ENCODE results near the gene ZNRF1. TPM values are rescaled to one million over a fixed set of nuclear protein-coding genes. Genes with fewer than 3 reads are reported as not detected.

Gene ZNRF1
- total RNA-seq, 1 experiment from 2014 or later: 5.9 TPM

DNA sequence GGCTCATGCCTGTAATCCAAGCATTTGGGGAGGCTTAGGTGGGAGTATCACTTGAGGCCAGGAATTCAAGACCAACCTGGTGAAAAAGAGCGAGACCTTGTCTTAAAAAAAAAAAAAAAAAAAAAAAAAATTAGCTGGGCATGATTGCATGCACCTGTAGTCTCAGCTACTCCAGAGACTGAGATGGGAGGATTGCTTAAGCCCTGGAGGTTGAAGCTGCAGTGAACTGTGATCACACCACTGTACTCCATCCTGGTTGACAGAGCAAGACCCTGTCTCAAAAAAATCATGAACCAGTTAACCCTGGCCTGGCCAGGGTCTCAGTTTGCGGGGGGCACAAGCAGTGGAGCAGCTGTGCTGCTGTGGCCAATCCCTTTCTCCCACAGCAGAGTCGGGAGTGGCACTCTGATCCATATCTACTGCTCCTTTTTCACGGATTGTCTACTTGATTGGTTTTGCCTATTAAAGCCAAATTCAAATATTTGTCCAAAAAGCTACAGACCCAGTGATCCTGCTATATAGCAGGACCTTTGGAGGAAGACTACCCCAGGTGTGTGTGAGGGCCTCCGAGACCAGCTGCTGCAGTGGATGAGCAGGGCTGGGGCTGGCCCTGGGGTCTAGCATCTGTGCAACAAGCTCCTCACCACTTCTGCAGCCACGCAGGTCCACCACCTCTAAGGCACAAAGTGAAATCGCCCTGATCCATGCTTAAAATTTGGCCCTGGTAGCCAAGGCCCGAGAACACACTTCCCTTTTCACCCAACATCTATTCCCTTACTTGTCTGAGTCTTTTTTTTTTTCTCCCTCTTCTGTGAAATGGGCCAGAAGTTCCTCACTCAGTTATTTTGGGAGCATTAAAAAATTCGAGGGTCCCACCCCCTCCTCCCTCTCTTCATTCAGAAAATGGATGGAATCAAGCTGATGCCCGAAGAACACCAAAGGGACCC is 69.5 kb downstream of the ZNRF1 start:
- no peak overlapping the region; the same call in 1 of the 2 replicates for H3K27ac ChIP-seq (ENCODE audit: low read length)
- no peak overlapping the region for H3K4me2 ChIP-seq (ENCODE audit: low read depth, low read length, poor library complexity, severe bottlenecking)
- DNase-seq: no peak
- H2AFZ ChIP-seq (ENCODE audit: low read length): no peak overlapping the region
- H3K36me3 ChIP-seq (ENCODE audit: insufficient read depth, low read length): no peaks in the 10 kb centered on the region
- no peaks in the 10 kb centered on the region for H3K9me3 ChIP-seq (ENCODE audit: low read length)
- no peak overlapping the region for H3K4me3 ChIP-seq (ENCODE audit: low read length)
- H3K9me2 ChIP-seq (replicated peaks; ENCODE audit: insufficient read depth, low read length): no peaks in the 10 kb centered on the region
- H3K9ac ChIP-seq (ENCODE audit: low read length): no peak overlapping the region
- no peaks in the 10 kb centered on the region for H3K27me3 ChIP-seq (ENCODE audit: low read length)
- no peaks in the 10 kb centered on the region for H4K20me1 ChIP-seq (ENCODE audit: insufficient read depth, low read depth, low read length)
- H3K4me1 ChIP-seq (ENCODE audit: low read length): peaks cover 8% of the 10 kb centered on the region
- H3K79me2 ChIP-seq (ENCODE audit: low read length): no peaks in the 10 kb centered on the region

- no peak for DNase-seq
- H3K9me3 ChIP-seq (ENCODE audit: low read length): no peaks in the 10 kb centered on the region
- no peaks in the 10 kb centered on the region for H3K79me2 ChIP-seq (ENCODE audit: low read length)
Observed at GRCh38 chr16:75070012-75070841, 71.4 kb downstream of the ZNRF1 start.

DNA sequence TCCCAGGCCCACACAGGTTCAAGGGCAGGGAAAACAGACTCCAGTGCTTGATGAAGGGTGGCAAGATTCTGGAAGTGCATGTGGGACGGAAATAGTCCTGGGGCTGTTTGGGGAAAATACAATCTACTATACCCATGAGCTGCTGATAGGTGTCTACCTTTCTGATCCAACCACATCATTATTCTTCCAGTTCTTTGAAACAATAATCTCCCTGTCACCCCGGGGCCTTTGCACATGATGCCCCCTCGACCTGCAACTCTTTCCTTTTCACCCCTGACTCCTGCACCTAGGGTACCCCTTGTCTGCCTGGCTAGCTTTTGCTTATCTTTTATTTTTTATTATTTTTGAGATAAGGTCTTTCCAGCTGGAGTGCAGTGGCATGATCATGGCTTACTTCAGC is 72.8 kb downstream of the ZNRF1 start:
- DNase-seq: no peak
- H3K27ac ChIP-seq (ENCODE audit: low read length): no peak overlapping the region
- H3K9me2 ChIP-seq (replicated peaks; ENCODE audit: insufficient read depth, low read length): no peaks in the 10 kb centered on the region
- H3K9ac ChIP-seq (ENCODE audit: low read length): no peak overlapping the region
- no peaks in the 10 kb centered on the region for H3K9me3 ChIP-seq (ENCODE audit: low read length)
- no peaks in the 10 kb centered on the region for H3K79me2 ChIP-seq (ENCODE audit: low read length)
- peaks cover 17% of the 10 kb centered on the region for H3K4me1 ChIP-seq (ENCODE audit: low read length)
- no peak overlapping the region for H2AFZ ChIP-seq (ENCODE audit: low read length)
- H3K27me3 ChIP-seq (ENCODE audit: low read length): no peaks in the 10 kb centered on the region
- H4K20me1 ChIP-seq (ENCODE audit: insufficient read depth, low read depth, low read length): peaks cover 4% of the 10 kb centered on the region; the same call in 1 of the 2 replicates
- no peak overlapping the region for H3K4me2 ChIP-seq (ENCODE audit: low read depth, low read length, poor library complexity, severe bottlenecking)
- H3K4me3 ChIP-seq (ENCODE audit: low read length): no peak overlapping the region
- no peaks in the 10 kb centered on the region for H3K36me3 ChIP-seq (ENCODE audit: insufficient read depth, low read length)

More at GRCh38 chr16:75070012-75070841, 71.4 kb downstream of the ZNRF1 start:
- H3K4me3 ChIP-seq (ENCODE audit: low read length): no peak overlapping the region
- peaks cover 10% of the 10 kb centered on the region for H3K4me1 ChIP-seq (ENCODE audit: low read length)
- H2AFZ ChIP-seq (ENCODE audit: low read length): no peak overlapping the region
- no peak overlapping the region for H3K9ac ChIP-seq (ENCODE audit: low read length)
- H4K20me1 ChIP-seq (ENCODE audit: insufficient read depth, low read depth, low read length): no peaks in the 10 kb centered on the region
- no peaks in the 10 kb centered on the region for H3K27me3 ChIP-seq (ENCODE audit: low read length)
- H3K9me2 ChIP-seq (replicated peaks; ENCODE audit: insufficient read depth, low read length): no peaks in the 10 kb centered on the region
- no peak overlapping the region for H3K27ac ChIP-seq (ENCODE audit: low read length)
- no peaks in the 10 kb centered on the region for H3K36me3 ChIP-seq (ENCODE audit: insufficient read depth, low read length)
- no peak overlapping the region for H3K4me2 ChIP-seq (ENCODE audit: low read depth, low read length, poor library complexity, severe bottlenecking)

GRCh38 chr16:75072239-75072947 is 73.6 kb downstream of the ZNRF1 start:
- Histone ChIP-seq H3K27me3 (ENCODE audit: low read length) (no peaks in the 10 kb centered on the region), H3K9me2 (replicated peaks; ENCODE audit: insufficient read depth, low read length) (no peaks in the 10 kb centered on the region), H3K4me1 (ENCODE audit: low read length) (peaks cover 17% of the 10 kb centered on the region), H3K9me3 (ENCODE audit: low read length) (no peaks in the 10 kb centered on the region), H3K9ac (ENCODE audit: low read length) (no peak overlapping the region), H3K36me3 (ENCODE audit: insufficient read depth, low read length) (no peaks in the 10 kb centered on the region), H4K20me1 (ENCODE audit: insufficient read depth, low read depth, low read length) (peaks cover 4% of the 10 kb centered on the region; the same call in 1 of the 2 replicates), H3K79me2 (ENCODE audit: low read length) (no peaks in the 10 kb centered on the region), H3K4me3 (ENCODE audit: low read length) (no peak overlapping the region), H3K4me2 (ENCODE audit: low read depth, low read length, poor library complexity, severe bottlenecking) (no peak overlapping the region), H3K27ac (ENCODE audit: low read length) (no peak overlapping the region), H2AFZ (ENCODE audit: low read length) (no peak overlapping the region)
- no peak for DNase-seq

- Histone ChIP-seq H3K9ac (ENCODE audit: low read length) (no peak overlapping the region), H3K36me3 (ENCODE audit: insufficient read depth, low read length) (no peaks in the 10 kb centered on the region), H3K4me1 (ENCODE audit: low read length) (peaks cover 10% of the 10 kb centered on the region), H3K27ac (ENCODE audit: low read length) (no peak overlapping the region), H3K27me3 (ENCODE audit: low read length) (no peaks in the 10 kb centered on the region), H3K4me2 (ENCODE audit: low read depth, low read length, poor library complexity, severe bottlenecking) (no peak overlapping the region), H3K79me2 (ENCODE audit: low read length) (no peaks in the 10 kb centered on the region), H3K4me3 (ENCODE audit: low read length) (no peak overlapping the region), H3K9me3 (ENCODE audit: low read length) (no peaks in the 10 kb centered on the region), H3K9me2 (replicated peaks; ENCODE audit: insufficient read depth, low read length) (no peaks in the 10 kb centered on the region), H4K20me1 (ENCODE audit: insufficient read depth, low read depth, low read length) (peaks cover 4% of the 10 kb centered on the region; the same call in 1 of the 2 replicates), H2AFZ (ENCODE audit: low read length) (no peak overlapping the region)
- DNase-seq: no peak
Observed at GRCh38 chr16:75073545-75074303, 74.9 kb downstream of the ZNRF1 start.

- no peak overlapping the region for H3K4me2 ChIP-seq (ENCODE audit: low read depth, low read length, poor library complexity, severe bottlenecking)
- H3K9ac ChIP-seq (ENCODE audit: low read length): no peak overlapping the region
- no peaks in the 10 kb centered on the region for H3K36me3 ChIP-seq (ENCODE audit: insufficient read depth, low read length)
- no peaks in the 10 kb centered on the region for H3K9me2 ChIP-seq (replicated peaks; ENCODE audit: insufficient read depth, low read length)
- DNase-seq: no peak
- H3K9me3 ChIP-seq (ENCODE audit: low read length): no peaks in the 10 kb centered on the region
- H2AFZ ChIP-seq (ENCODE audit: low read length): no peak overlapping the region
- no peak overlapping the region for H3K4me3 ChIP-seq (ENCODE audit: low read length)
- no peak overlapping the region for H3K27ac ChIP-seq (ENCODE audit: low read length)
- peaks cover 4% of the 10 kb centered on the region; the same call in 1 of the 2 replicates for H4K20me1 ChIP-seq (ENCODE audit: insufficient read depth, low read depth, low read length)
- H3K27me3 ChIP-seq (ENCODE audit: low read length): no peaks in the 10 kb centered on the region
- H3K79me2 ChIP-seq (ENCODE audit: low read length): no peaks in the 10 kb centered on the region
- H3K4me1 ChIP-seq (ENCODE audit: low read length): peaks cover 8% of the 10 kb centered on the region
Observed at GRCh38 chr16:75074304-75074793, 75.5 kb downstream of the ZNRF1 start.

- no peak overlapping the region for H2AFZ ChIP-seq (ENCODE audit: low read length)
- H3K27ac ChIP-seq (ENCODE audit: low read length): peak overlapping the region; percentile 33; the same call in 1 of the 2 replicates
- H3K4me2 ChIP-seq (ENCODE audit: low read depth, low read length, poor library complexity, severe bottlenecking): no peak overlapping the region
- H3K9me3 ChIP-seq (ENCODE audit: low read length): no peaks in the 10 kb centered on the region
- H3K9me2 ChIP-seq (replicated peaks; ENCODE audit: insufficient read depth, low read length): no peaks in the 10 kb centered on the region
- H3K4me3 ChIP-seq (ENCODE audit: low read length): no peak overlapping the region
- no peaks in the 10 kb centered on the region for H3K27me3 ChIP-seq (ENCODE audit: low read length)
- H4K20me1 ChIP-seq (ENCODE audit: insufficient read depth, low read depth, low read length): peaks cover 4% of the 10 kb centered on the region; the same call in 1 of the 2 replicates
- no peaks in the 10 kb centered on the region for H3K36me3 ChIP-seq (ENCODE audit: insufficient read depth, low read length)
- H3K79me2 ChIP-seq (ENCODE audit: low read length): no peaks in the 10 kb centered on the region
- peaks cover 8% of the 10 kb centered on the region for H3K4me1 ChIP-seq (ENCODE audit: low read length)
- no peak overlapping the region for H3K9ac ChIP-seq (ENCODE audit: low read length)
- DNase-seq: peak; percentile 59
Observed at GRCh38 chr16:75074920-75075687, 76.3 kb downstream of the ZNRF1 start.

All from Karpas-422 (cell line).